Measurements from ENCODE around the gene GPX8.

The GPX8 gene

GRCh38 chr5:55159763-55160492 lies at the start of gene GPX8:
TSS of gene GPX8 (plus strand) at chr5:55160171. CDS start at chr5:55160193, 22 bp downstream.
- peak; percentile 81 for TF ChIP-seq CTCF (IDR thresholded peaks at IDR 0.05)
- no peak for TF ChIP-seq ZFX (IDR thresholded peaks at IDR 0.05; ENCODE audit: borderline replicate concordance)
- peak within 1 kb of the TSS; percentile 64 for H3K27ac ChIP-seq

- H3K27ac ChIP-seq = no peak overlapping the region
- no peak for TF ChIP-seq ZFX (IDR thresholded peaks at IDR 0.05; ENCODE audit: borderline replicate concordance)
- TF ChIP-seq CTCF (IDR thresholded peaks at IDR 0.05) = no peak
Measured at GRCh38 chr5:55110217-55110616, 49.8 kb upstream of the GPX8 start.

GRCh38 chr5:55113327-55113726 lies 46.6 kb upstream of the GPX8 start:
- TF ChIP-seq CTCF (IDR thresholded peaks at IDR 0.05) = no peak
- no peak for TF ChIP-seq ZFX (IDR thresholded peaks at IDR 0.05; ENCODE audit: borderline replicate concordance)
- H3K27ac ChIP-seq = no peak overlapping the region

- H3K27ac ChIP-seq = no peak overlapping the region
- TF ChIP-seq ZFX (IDR thresholded peaks at IDR 0.05; ENCODE audit: borderline replicate concordance) (no peak), CTCF (IDR thresholded peaks at IDR 0.05) (no peak)
Measured at GRCh38 chr5:55114061-55114460, 45.9 kb upstream of the GPX8 start.

GRCh38 chr5:55123365-55123764 lies 36.6 kb upstream of the GPX8 start:
- no peak overlapping the region for H3K27ac ChIP-seq
- TF ChIP-seq ZFX (IDR thresholded peaks at IDR 0.05; ENCODE audit: borderline replicate concordance) = no peak
- TF ChIP-seq CTCF (IDR thresholded peaks at IDR 0.05) = no peak

GRCh38 chr5:55134053-55134722 lies 25.8 kb upstream of the GPX8 start:
- H3K27ac ChIP-seq = no peak overlapping the region

More at GRCh38 chr5:55134053-55134722, 25.8 kb upstream of the GPX8 start:
- no peak for TF ChIP-seq ZFX (IDR thresholded peaks at IDR 0.05; ENCODE audit: borderline replicate concordance)
- no peak for TF ChIP-seq CTCF (IDR thresholded peaks at IDR 0.05)

Data from 22Rv1 (cell line).